ENCODE measurements around the gene HMOX1. TPM values are rescaled to one million over a fixed set of nuclear protein-coding genes. Genes with fewer than 3 reads are reported as not detected.

The HMOX1 gene
- total and polyA plus RNA-seq, 2 of the 13 experiments (the other 11 are each of a cell fraction or from before 2014, with no cell fraction given): 53.6 to 67.4 TPM

DNA sequence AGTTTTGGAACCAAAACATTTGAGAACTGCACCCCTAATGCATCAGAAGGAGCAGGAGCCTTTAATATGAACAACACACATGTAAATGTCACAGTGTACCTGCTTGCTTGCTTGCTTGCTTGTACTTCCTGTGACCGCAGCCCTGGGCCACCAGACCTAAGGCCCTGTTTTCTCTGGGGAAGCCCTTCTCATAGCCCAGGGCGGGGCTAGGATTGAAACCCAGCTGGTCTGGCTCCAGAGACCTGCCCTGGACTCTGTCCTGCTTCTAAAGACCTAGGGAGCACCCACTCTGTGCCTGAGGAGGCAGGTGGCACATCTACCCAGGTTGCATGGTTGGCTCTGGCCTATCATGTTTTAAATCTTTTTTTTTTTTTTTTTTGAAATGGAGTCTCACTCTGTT lies 11.5 kb downstream of the HMOX1 start:
- Histone ChIP-seq H3K9me3 (ENCODE audit: low read length) (no peaks in the 10 kb centered on the region), H3K36me3 (replicated peaks in 1 of 2; ENCODE audit: control insufficient read depth in 1 of 2, insufficient read depth in 2 of 2, low read length in 2 of 2) (peaks cover 13 to 31% of the 10 kb centered on the region in 2 experiments; a peak in 4 of 5 replicates), H4K20me1 (ENCODE audit: insufficient read depth, low read length) (no peaks in the 10 kb centered on the region), H3K4me2 (ENCODE audit: low read depth, low read length) (no peak overlapping the region), H3K27ac (ENCODE audit: extremely low read length, insufficient read depth, low read length) (no peak overlapping the region), H3K9ac (ENCODE audit: insufficient read depth, low read depth, low read length) (no peak overlapping the region), H3K4me1 (ENCODE audit: insufficient read depth, low read length) (peaks cover 38% of the 10 kb centered on the region), H2AFZ (ENCODE audit: low read length) (no peak overlapping the region), H3K27me3 (ENCODE audit: control insufficient read depth in 1 of 2, insufficient read depth in 2 of 2, low read length in 2 of 2) (no peaks in the 10 kb centered on the region), H3K4me3 (replicated peaks in 1 of 3; ENCODE audit: insufficient read depth in 1 of 3, low read depth in 2 of 3, low read length in 3 of 3) (no peak overlapping the region), H3K79me2 (ENCODE audit: insufficient read depth, low read length) (no peaks in the 10 kb centered on the region)
- ATAC-seq: no peak
- intact Hi-C loops (cut with micrococcal nuclease; ENCODE audit: unreplicated experiment) (no loop called here), in situ Hi-C loops (cut with HindIII; ENCODE audit: extremely low pct_ligation_motif_present, low pct_unique_long_range_greater_than_20kb) (no loop called here)
- 100% methylated on average over 2 of the region's 2 CpGs for WGBS (ENCODE audit: low lambda C conversion rate)
- no TSS peak for BruUV-seq (replicated peaks)
- TF ChIP-seq TIGD3 (CRISPR knock-in tag; IDR thresholded peaks at IDR 0.05; ENCODE audit: borderline replicate concordance) (no peak), ZBTB37 (CRISPR knock-in tag; IDR thresholded peaks at IDR 0.05) (no peak), ZMAT3 (CRISPR knock-in tag; conservative IDR thresholded peaks at IDR 0.05) (no peak), CBX1 (IDR thresholded peaks at IDR 0.05; ENCODE audit: low read depth) (no peak), ISX (CRISPR knock-in tag; conservative IDR thresholded peaks at IDR 0.05) (no peak), FOXC1 (CRISPR knock-in tag; IDR thresholded peaks at IDR 0.05; ENCODE audit: borderline replicate concordance) (no peak), MLXIP (CRISPR knock-in tag; IDR thresholded peaks at IDR 0.05; ENCODE audit: borderline replicate concordance) (no peak)
- TF ChIP-seq, protein P1, sequence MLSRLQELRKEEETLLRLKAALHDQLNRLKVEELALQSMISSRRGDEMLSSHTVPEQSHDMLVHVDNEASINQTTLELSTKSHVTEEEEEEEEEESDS (CRISPR knock-in tag; IDR thresholded peaks at IDR 0.05; ENCODE audit: borderline replicate concordance): no peak
- TF ChIP-seq, protein P2, sequence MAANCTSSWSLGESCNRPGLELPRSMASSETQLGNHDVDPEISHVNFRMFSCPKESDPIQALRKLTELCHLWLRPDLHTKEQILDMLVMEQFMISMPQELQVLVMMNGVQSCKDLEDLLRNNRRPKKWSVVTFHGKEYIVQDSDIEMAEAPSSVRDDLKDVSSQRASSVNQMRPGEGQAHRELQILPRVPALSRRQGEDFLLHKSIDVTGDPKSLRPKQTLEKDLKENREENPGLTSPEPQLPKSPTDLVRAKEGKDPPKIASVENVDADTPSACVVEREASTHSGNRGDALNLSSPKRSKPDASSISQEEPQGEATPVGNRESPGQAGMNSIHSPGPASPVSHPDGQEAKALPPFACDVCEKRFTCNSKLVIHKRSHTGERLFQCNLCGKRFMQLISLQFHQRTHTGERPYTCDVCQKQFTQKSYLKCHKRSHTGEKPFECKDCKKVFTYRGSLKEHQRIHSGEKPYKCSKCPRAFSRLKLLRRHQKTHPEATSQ (CRISPR knock-in tag; IDR thresholded peaks at IDR 0.05; ENCODE audit: borderline replicate concordance): no peak
- ChIA-PET CTCF (ENCODE audit: low intra/inter-chr PET ratio, low total read pairs) (no interaction called here), POLR2A (no interaction called here)
- no peak for FAIRE-seq
- no peak for DNase-seq (ENCODE audit: low spot score)
